GM19035 (cell line): ENCODE data around the gene KIAA1755.

Experiments used
- ATAC-seq: cut with Tn5 transposase; IDR thresholded peaks from one replicate; pipeline ENCODE4 v1.9.1; 2021; ENCODE audit not compliant: unreplicated experiment

Gene KIAA1755

GRCh38 chr20:38208088-38208487 lies 52.4 kb downstream of the KIAA1755 start:
- no peak for ATAC-seq

- ATAC-seq = no peak
Measured at GRCh38 chr20:38207621-38208020, 52.9 kb downstream of the KIAA1755 start.

GRCh38 chr20:38205001-38205400 lies 55.5 kb downstream of the KIAA1755 start:
- no peak for ATAC-seq

- ATAC-seq = no peak
Measured at GRCh38 chr20:38203981-38204357, 56.6 kb downstream of the KIAA1755 start.

DNA sequence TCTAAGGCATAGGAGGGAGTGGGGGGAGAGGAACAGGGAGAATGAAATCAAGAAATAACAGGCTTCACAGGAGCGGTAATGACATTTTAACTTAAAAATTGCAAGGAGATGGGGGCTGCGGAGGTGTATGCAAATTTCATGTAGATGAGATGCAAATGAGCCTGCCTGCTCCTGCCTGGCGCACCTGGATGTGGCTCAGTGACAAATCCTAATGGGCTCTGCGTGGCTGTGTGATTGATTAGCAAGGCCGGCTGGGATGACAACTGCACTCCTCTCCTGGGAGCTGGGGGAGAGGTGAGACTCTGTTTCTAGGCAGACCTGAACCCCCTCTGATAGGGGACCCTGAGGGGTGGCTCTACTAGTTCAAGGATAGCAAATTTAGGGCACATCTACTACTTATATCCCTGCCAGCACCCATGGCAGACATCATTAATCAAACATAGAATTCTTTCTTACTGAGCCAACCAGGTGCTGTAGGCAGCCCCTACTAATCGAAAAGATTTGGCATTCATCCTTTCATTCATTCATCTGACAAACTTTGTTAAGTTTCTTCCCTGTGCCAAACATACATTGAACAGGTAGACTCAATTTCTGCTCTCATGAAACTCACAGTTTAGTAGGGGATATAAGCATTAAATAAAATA lies 57.1 kb downstream of the KIAA1755 start:
- no peak for ATAC-seq

GRCh38 chr20:38202982-38203293 lies 57.6 kb downstream of the KIAA1755 start:
- ATAC-seq = no peak

DNA sequence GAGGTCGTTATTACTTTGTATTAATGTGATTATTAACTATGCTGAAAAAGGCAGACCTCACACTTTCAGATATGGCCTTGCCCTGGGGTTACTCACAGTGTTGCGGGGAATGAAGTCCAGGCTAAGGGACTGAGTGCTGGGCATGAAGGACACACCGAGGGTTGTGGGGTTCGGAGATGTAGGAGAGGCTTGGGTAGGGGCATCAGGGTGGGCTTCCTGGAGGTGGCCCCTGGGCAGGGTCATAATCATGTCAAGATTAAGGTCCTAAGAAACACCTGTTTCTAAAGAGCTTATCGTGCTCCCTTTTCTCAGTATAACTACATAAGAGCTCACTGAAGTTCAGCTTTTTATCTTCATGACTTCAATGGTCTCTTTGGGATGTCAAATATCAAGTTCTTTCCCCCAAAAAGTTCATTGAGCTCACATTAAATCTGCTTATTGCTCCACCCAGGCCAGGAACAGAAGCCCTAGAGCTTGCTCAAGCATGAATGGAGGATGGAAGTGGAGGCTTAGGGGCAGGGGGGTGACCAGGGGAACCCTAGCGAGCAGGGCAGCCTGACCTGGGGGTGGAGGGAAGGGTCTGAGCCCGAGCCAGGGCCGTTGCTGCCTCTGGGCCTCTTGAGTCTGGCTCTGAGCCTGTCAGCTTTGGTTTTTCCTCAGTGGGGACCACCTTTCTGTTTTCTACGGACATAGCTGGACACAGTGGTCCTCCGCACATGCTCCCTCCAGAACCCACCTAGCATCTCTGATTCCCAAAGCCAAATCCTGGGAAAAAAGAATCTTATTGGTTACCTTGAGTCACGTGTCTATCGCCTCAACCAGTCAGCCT lies 58.2 kb downstream of the KIAA1755 start:
- no peak for ATAC-seq

- ATAC-seq = no peak
Measured at GRCh38 chr20:38201356-38201755, 59.2 kb downstream of the KIAA1755 start.

- no peak for ATAC-seq
Measured at GRCh38 chr20:38200646-38201045, 59.9 kb downstream of the KIAA1755 start.

DNA sequence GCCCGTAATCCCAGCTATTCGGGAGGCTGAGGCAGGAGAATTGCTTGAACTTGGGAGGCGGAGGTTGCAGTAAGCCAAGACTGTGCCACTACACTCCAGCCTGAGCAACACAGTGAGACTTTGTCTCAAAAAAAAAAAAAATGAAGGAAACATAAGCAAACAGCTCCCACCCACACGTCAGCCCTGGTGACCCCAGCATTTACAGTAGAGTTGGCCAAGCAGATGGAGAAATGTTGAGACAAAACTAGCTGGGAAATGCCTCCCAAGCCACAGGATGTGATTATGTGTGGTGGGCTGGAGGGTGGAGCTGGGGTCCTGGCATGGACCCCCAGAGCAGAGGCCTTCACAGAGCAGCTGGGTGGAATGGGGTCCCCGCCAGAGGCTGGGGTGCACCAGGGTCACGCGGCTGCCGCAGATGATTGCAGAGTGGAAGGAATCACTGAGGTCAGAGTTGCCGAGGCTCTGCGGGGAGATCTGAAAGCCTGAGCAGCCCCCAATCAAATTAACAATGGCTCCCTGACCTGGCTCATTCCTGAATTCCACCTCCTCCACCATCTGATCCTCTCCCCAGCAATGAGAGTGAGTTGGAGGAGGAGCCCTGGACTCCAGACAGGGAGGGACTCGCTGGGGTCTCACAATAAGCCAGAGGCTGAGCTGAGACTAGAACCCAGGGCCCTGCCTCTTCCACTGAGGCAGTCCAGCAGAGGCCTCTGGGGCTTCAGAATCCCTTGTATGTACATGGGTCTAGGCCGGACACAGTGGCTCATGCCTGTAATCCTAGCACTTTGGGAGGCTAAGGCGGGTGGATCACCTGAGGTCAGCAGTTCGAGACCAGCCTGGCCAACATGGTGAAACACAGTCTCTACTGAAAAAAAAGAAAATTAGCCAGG lies 60.8 kb downstream of the KIAA1755 start:
- no peak for ATAC-seq

DNA sequence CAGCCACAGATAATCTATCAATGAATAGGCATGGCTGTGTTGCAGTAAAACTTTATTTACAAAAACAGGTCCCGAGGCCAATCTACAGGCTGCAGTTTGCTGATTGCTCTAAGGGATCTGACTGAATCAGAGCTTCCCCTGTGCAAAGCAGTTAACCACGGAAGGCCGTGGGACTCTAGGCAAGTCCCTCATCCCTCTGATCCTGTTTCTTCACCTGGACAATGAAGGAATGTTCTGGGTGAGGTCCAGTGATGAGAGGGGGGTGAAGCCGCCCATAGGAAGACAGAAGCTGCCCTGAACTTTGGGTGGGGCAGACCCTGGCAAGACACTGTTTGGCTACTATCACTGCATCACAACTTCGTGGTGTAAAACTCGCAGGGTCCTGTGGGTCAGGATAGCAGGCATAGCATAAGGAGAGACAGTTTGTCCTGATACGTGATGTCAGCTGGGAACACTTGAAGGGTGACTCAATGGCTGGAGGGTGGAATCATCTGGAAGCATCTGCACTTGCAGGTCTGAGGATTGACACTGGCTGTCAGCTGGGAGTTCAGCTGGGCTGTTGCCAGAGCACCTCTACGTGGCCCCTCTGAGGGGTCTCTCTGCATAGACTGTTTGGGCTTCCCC lies 62.2 kb downstream of the KIAA1755 start:
- no peak for ATAC-seq

DNA sequence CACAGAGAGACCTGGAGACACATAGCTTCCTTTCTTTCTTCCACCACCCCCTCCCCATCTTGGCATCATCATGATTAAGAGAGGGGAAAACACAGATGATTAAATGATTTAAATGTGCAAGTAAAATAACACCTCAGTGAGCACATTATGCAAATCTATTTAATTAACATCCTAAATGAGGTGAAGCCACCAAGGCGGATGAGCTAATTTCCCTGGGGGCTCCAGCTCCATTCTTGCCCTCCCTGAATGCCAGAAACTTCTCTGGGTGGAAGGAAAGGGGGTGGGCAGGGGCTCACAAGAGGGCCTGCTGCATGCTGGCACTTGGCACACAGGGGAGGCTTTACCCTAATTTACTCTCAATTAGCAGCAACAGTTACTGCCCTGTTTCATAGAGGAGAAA lies 62.9 kb downstream of the KIAA1755 start:
- ATAC-seq = no peak

DNA sequence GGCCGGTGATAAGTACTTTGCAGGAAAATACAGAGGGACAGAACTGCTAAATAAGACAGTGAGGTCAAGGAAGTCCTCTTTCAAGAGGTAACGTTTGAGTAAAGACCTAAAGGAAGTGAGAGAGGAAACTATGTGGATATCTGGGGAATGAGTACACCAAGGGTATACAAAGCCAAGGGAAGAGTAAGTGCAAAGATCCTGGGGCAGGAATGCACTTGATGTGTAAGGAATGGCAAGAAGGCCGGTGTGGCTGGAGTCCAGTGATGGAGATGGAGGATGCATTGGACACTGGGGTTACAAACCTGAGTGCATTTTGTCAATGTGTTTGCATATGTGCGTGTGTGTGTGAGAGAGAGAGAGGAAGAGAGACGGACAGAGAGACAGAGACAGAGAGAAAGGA lies 63.3 kb downstream of the KIAA1755 start:
- no peak for ATAC-seq

DNA sequence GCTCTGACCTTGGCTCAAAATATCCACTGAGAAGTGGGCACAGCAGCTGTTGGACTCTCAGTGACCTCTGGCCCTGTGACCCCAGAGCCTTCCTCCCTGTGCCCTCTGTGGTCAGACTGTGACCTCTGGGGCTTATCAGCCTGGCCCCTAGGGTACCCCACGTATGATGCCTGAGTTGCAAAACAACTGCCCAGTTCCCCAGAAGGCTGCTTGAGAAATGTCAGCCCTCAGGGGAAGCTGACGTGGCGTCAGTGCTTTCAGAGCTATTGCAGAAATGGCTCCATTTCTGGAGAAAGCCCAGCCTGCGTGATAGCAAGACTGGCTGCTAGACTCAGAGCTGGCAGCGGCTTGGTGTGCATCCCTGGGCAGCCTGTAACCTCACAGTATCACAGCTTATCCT lies 63.9 kb downstream of the KIAA1755 start:
- ATAC-seq = no peak

- no peak for ATAC-seq
Measured at GRCh38 chr20:38196076-38196475, 64.5 kb downstream of the KIAA1755 start.

GRCh38 chr20:38195521-38195920 lies 65.0 kb downstream of the KIAA1755 start:
- ATAC-seq = no peak

DNA sequence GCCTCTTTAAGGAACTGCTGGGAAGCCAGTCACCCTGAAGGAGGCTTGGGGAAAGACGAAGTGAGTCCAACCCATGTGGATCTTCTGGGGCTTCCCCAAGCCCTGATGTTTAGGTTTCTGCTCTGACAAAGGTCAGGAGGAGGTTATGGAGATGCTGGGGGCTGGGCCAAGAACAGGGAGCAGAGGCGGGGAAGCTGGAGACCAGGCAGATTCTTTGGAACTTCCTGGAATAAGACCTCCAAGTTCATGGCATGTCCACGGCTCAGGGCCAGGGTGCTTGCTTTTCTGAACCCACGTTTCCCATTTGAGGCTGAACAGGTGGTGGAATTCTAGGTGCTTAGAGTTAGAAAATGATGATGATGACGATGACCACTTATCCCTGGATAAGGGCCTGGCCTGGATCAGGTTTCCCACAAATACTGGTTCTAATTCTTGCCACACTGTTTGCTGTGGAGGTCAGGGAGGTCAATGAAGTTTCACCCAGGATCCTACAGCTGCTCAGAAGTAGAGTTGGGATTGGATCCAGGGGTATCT lies 65.5 kb downstream of the KIAA1755 start:
- ATAC-seq = no peak

DNA sequence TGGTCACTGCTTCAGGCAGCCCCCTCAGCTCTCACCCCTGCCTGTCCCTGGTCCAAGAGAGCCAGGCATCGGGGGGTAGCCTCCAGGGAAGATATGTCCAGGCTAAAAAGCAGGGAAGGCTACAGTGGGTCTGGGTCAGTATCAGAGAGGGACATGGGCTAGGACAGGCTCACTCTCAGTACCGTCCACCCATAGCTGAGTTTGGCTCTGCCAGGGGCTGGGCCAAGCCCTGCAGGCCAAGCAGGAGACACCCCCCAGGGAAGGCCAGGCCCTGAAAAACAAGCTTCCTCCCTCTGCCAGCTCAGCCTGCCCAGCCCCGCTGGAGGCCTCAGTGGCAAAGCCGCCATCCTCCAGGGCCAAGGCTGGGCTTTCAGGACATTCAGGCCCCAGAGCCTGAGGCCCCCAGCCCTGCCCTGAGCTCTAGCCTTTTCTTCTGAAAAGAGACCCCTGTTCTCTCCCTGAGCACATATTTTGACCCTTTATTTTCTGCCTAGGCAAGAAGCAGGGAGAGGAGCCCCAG lies 66.9 kb downstream of the KIAA1755 start:
- no peak for ATAC-seq

DNA sequence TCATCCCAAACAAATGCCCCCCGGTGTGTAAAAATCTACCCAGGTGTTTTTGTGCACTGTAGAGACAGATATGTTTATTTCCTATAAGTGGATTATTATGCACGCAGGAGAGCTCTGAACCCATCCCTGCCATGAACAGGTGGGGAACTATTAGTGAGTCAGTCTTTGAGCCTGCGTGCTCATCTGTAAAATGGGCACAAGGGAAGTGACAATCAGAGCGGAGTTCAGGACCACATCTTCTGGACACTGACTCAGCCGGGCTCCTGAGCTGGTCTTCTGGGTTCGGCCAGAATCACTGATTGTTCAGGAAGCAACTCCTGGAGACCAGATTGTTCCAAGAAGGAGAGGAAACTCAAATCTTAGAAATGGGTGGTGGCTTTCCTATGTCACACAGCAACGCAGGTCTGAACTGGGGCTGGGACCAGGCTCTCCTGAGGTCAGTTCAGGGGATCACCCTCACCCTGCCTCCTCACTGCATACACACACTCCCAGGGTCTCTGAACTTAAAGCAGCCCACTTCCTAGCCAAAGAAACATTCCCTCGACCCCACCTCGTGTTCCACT lies 68.1 kb downstream of the KIAA1755 start:
- no peak for ATAC-seq

GRCh38 chr20:38191654-38192053 lies 68.9 kb downstream of the KIAA1755 start:
- no peak for ATAC-seq
